T-helper 1 cell treated with Interleukin-12 subunit alpha and Interleukin-12 subunit beta and Interleukin-4 antibody, amounts not matched to agents 30 ng/mL and 1 ng/mL, for 36 hours (primary cell): ENCODE measurements around the gene PIEZO2. TPM values are rescaled to one million over a fixed set of nuclear protein-coding genes. Genes with fewer than 3 reads are reported as not detected.

Source experiments
- intact Hi-C: fragments of 100-400 bp; cut with micrococcal nuclease; formaldehyde crosslinking; loops from one replicate; pipeline ENCODE4 v1.15.1; 2024
- total RNA-seq: library from RNA; stranded (reverse); gene quantifications from 2 replicates; pipeline ENCODE4 v1.2.3, GENCODE V29; 2022

Gene PIEZO2
- total RNA-seq, 1 donor from 2014 or later = not detected

GRCh38 chr18:10901329-10901728 lies 248.0 kb downstream of the PIEZO2 start:
- intact Hi-C loops = no loop called here

GRCh38 chr18:10900435-10900834 lies 248.9 kb downstream of the PIEZO2 start:
- intact Hi-C loops = no loop called here

GRCh38 chr18:10899481-10899880 lies 249.9 kb downstream of the PIEZO2 start:
- intact Hi-C loops = no loop called here

- intact Hi-C loops = no loop called here
Observed at GRCh38 chr18:10898417-10898974, 250.9 kb downstream of the PIEZO2 start.

- intact Hi-C loops = no loop called here
Observed at GRCh38 chr18:10896851-10897250, 252.5 kb downstream of the PIEZO2 start.

- intact Hi-C loops = no loop called here
Observed at GRCh38 chr18:10895976-10896375, 253.4 kb downstream of the PIEZO2 start.

GRCh38 chr18:10894501-10894900 lies 254.9 kb downstream of the PIEZO2 start:
- intact Hi-C loops = no loop called here

- intact Hi-C loops = no loop called here
Observed at GRCh38 chr18:10893761-10894160, 255.6 kb downstream of the PIEZO2 start.

- intact Hi-C loops = no loop called here
Observed at GRCh38 chr18:10893196-10893595, 256.2 kb downstream of the PIEZO2 start.

GRCh38 chr18:10892786-10893185 lies 256.6 kb downstream of the PIEZO2 start:
- intact Hi-C loops = no loop called here

GRCh38 chr18:10890022-10890421 lies 259.3 kb downstream of the PIEZO2 start:
- intact Hi-C loops = no loop called here

GRCh38 chr18:10878703-10879102 lies 270.7 kb downstream of the PIEZO2 start:
- intact Hi-C loops = no loop called here

GRCh38 chr18:10877987-10878386 lies 271.4 kb downstream of the PIEZO2 start:
- intact Hi-C loops = no loop called here

GRCh38 chr18:10875811-10876210 lies 273.6 kb downstream of the PIEZO2 start:
- intact Hi-C loops = no loop called here

- intact Hi-C loops = no loop called here
Observed at GRCh38 chr18:10872304-10872703, 277.1 kb downstream of the PIEZO2 start.

- intact Hi-C loops = no loop called here
Observed at GRCh38 chr18:10864722-10865121, 284.6 kb downstream of the PIEZO2 start.

- intact Hi-C loops = no loop called here
Observed at GRCh38 chr18:10863026-10863425, 286.3 kb downstream of the PIEZO2 start.

GRCh38 chr18:10860928-10861327 lies 288.4 kb downstream of the PIEZO2 start:
- intact Hi-C loops = no loop called here

- intact Hi-C loops = no loop called here
Observed at GRCh38 chr18:10860382-10860781, 289.0 kb downstream of the PIEZO2 start.

GRCh38 chr18:10858477-10858876 lies 290.9 kb downstream of the PIEZO2 start:
- intact Hi-C loops = loop anchor here (10.0 kb wide), 1 partner anchor 656 kb away; no protein-coding TSS in a partner anchor

- intact Hi-C loops = loop anchor here (10.0 kb wide), 1 partner anchor 659 kb away; no protein-coding TSS in a partner anchor
Observed at GRCh38 chr18:10856132-10856531, 293.2 kb downstream of the PIEZO2 start.

- intact Hi-C loops = loop anchor here (5.0 to 10.0 kb wide), 2 partner anchors 662 to 1185 kb away; no protein-coding TSS in a partner anchor
Observed at GRCh38 chr18:10852385-10853303, 296.7 kb downstream of the PIEZO2 start.
